WTC11 (cell line): Measurements from ENCODE around the gene SLC17A8. TPM values are rescaled to one million over a fixed set of nuclear protein-coding genes. Genes with fewer than 3 reads are reported as not detected.

ENCODE experiments used
- ATAC-seq: fragments of 200-7000 bp; cut with Tn5 transposase; 2 replicates; pipeline ENCODE4 v1.10.0; 2021; ENCODE audit warnings: mild to moderate bottlenecking, moderate library complexity
- CTCF ChIA-PET: fragments of 300-600 bp; sonication (Branson Sonifier 250); formaldehyde crosslinking; loops from one replicate; lab custom pipeline; 2021; ENCODE audit warnings: antibody characterized with exemption; lab: Charles Lee
- POLR2A ChIA-PET: fragments of 350-600 bp; sonication (Branson Sonifier 250); formaldehyde crosslinking; loops from one replicate; lab custom pipeline; 2021; ENCODE audit warnings: antibody characterized with exemption; lab: Charles Lee
- DNase-seq: peaks from one replicate; pipeline ENCODE4 v3.0.0; 2021; ENCODE audit warnings: low spot score
- H3K27ac Mint-ChIP-seq: 2 replicates; pipeline ENCODE4 v1.8.0; 2021; ENCODE audit warnings: mixed read lengths
- H3K27me3 Mint-ChIP-seq: 2 replicates; pipeline ENCODE4 v1.8.0; 2021; ENCODE audit warnings: low read depth, mild to moderate bottlenecking, moderate library complexity, mixed read lengths
- H3K36me3 Mint-ChIP-seq: 2 replicates; pipeline ENCODE4 v1.8.0; 2021; ENCODE audit warnings: mixed read lengths
- H3K4me1 Mint-ChIP-seq: 2 replicates; pipeline ENCODE4 v1.8.0; 2022; ENCODE audit warnings: mixed read lengths
- H3K4me3 Mint-ChIP-seq: 2 replicates; pipeline ENCODE4 v1.8.0; 2021; ENCODE audit warnings: mild to moderate bottlenecking, moderate library complexity, mixed read lengths
- H3K9me3 Mint-ChIP-seq: 2 replicates; pipeline ENCODE4 v1.8.0; 2021; ENCODE audit warnings: mixed read lengths
- CBFB ChIP-seq: sonication (generic); formaldehyde crosslinking; IDR thresholded peaks from 2 replicates; pipeline ENCODE4 v1.8.1; 2022; ENCODE audit warnings: mild to moderate bottlenecking, low read depth, missing genetic modification reagents
- ELF4 ChIP-seq: sonication (generic); formaldehyde crosslinking; IDR thresholded peaks from 2 replicates; pipeline ENCODE4 v1.8.1; 2022; ENCODE audit warnings: low read depth, mild to moderate bottlenecking, moderate library complexity, missing genetic modification reagents
- JUN ChIP-seq: sonication (generic); formaldehyde crosslinking; IDR thresholded peaks from 2 replicates; pipeline ENCODE4 v1.8.0; 2023; ENCODE audit warnings: mild to moderate bottlenecking, missing genetic modification reagents
- NFE2L1 ChIP-seq: sonication (generic); formaldehyde crosslinking; IDR thresholded peaks from 2 replicates; pipeline ENCODE4 v1.8.1; 2023; ENCODE audit warnings: missing genetic modification reagents
- NR1H2 ChIP-seq: sonication (generic); formaldehyde crosslinking; IDR thresholded peaks from 2 replicates; pipeline ENCODE4 v1.9.0; 2021; ENCODE audit warnings: mild to moderate bottlenecking, moderate library complexity, missing genetic modification reagents
- NR3C1 ChIP-seq: sonication (generic); formaldehyde crosslinking; conservative IDR thresholded peaks from 2 replicates; pipeline ENCODE4 v1.8.1; 2023; ENCODE audit warnings: low read depth, mild to moderate bottlenecking, missing genetic modification reagents
- RELA ChIP-seq: sonication (generic); formaldehyde crosslinking; IDR thresholded peaks from 2 replicates; pipeline ENCODE4 v1.8.1; 2022; ENCODE audit warnings: missing genetic modification reagents, mild to moderate bottlenecking, borderline replicate concordance
- SMAD4 ChIP-seq: sonication (generic); formaldehyde crosslinking; IDR thresholded peaks from 2 replicates; pipeline ENCODE4 v1.8.0; 2022; ENCODE audit warnings: mild to moderate bottlenecking, missing genetic modification reagents
- SP1 ChIP-seq: sonication (generic); formaldehyde crosslinking; conservative IDR thresholded peaks from 2 replicates; pipeline ENCODE4 v1.8.1; 2022; ENCODE audit warnings: missing genetic modification reagents
- TEAD4 ChIP-seq: sonication (generic); formaldehyde crosslinking; IDR thresholded peaks from 2 replicates; pipeline ENCODE4 v1.8.0; 2022; ENCODE audit warnings: mild to moderate bottlenecking, missing genetic modification reagents
- TP53 ChIP-seq: sonication (generic); formaldehyde crosslinking; IDR thresholded peaks from 2 replicates; pipeline ENCODE4 v1.8.1; 2023; ENCODE audit warnings: mild to moderate bottlenecking, missing genetic modification reagents
- ZNF121 ChIP-seq: sonication (generic); formaldehyde crosslinking; IDR thresholded peaks from 2 replicates; pipeline ENCODE4 v1.8.0; 2023; ENCODE audit warnings: missing genetic modification reagents
- ZNF317 ChIP-seq: sonication (generic); formaldehyde crosslinking; IDR thresholded peaks from 2 replicates; pipeline ENCODE4 v1.8.1; 2023; ENCODE audit warnings: low read depth, mild to moderate bottlenecking, moderate library complexity, missing genetic modification reagents, borderline replicate concordance
- ZNF423 ChIP-seq: fragments of 250-450 bp; sonication (Bioruptor Pico); IDR thresholded peaks from 2 replicates; pipeline ENCODE4 v2.1.2; 2022; ENCODE audit warnings: mild to moderate bottlenecking, moderate library complexity
- ZNF671 ChIP-seq: fragments of 250-450 bp; sonication (Bioruptor Pico); IDR thresholded peaks from 2 replicates; pipeline ENCODE4 v1.8.0; 2021; ENCODE audit warnings: mild to moderate bottlenecking
- total RNA-seq: library from RNA; stranded (reverse); gene quantifications from 3 replicates; pipeline ENCODE4 v1.2.3, GENCODE V29; 2021
- TF ChIP-seq, protein P1 (sequence below): sonication (generic); formaldehyde crosslinking; IDR thresholded peaks from 2 replicates; pipeline ENCODE4 v1.8.0; 2022; ENCODE audit warnings: mild to moderate bottlenecking, missing genetic modification reagents
- TF ChIP-seq, protein P2 (sequence below): sonication (generic); formaldehyde crosslinking; IDR thresholded peaks from 2 replicates; pipeline ENCODE4 v1.8.0; 2022; ENCODE audit warnings: mild to moderate bottlenecking, missing genetic modification reagents
- TF ChIP-seq, protein P3 (sequence below): sonication (generic); formaldehyde crosslinking; IDR thresholded peaks from 2 replicates; pipeline ENCODE4 v1.8.1; 2023; ENCODE audit warnings: mild to moderate bottlenecking, missing genetic modification reagents, borderline replicate concordance
- TF ChIP-seq, protein P4 (sequence below): sonication (generic); formaldehyde crosslinking; IDR thresholded peaks from 2 replicates; pipeline ENCODE4 v1.8.1; 2022; ENCODE audit warnings: low read depth, mild to moderate bottlenecking, moderate library complexity, missing genetic modification reagents, borderline replicate concordance
- TF ChIP-seq, protein P5 (sequence below): fragments of 200-600 bp; IDR thresholded peaks from 2 replicates; pipeline ENCODE4 v1.8.0; 2022; ENCODE audit warnings: antibody characterized with exemption
- TF ChIP-seq, protein P6 (sequence below): sonication (generic); formaldehyde crosslinking; IDR thresholded peaks from 2 replicates; pipeline ENCODE4 v1.8.1; 2023; ENCODE audit warnings: mild to moderate bottlenecking, missing genetic modification reagents, moderate library complexity
- TF ChIP-seq, protein P7 (sequence below): fragments of 250-450 bp; sonication (Bioruptor Pico); IDR thresholded peaks from 2 replicates; pipeline ENCODE4 v2.1.2; 2022; ENCODE audit warnings: mild to moderate bottlenecking, moderate library complexity
- TF ChIP-seq, protein P8 (sequence below): sonication (generic); formaldehyde crosslinking; IDR thresholded peaks from 2 replicates; pipeline ENCODE4 v1.8.1; 2022; ENCODE audit warnings: mild to moderate bottlenecking, moderate library complexity, missing genetic modification reagents
- TF ChIP-seq, protein P9 (sequence below): sonication (generic); formaldehyde crosslinking; IDR thresholded peaks from 2 replicates; pipeline ENCODE4 v1.8.1; 2022; ENCODE audit warnings: low read depth, missing genetic modification reagents, borderline replicate concordance

The SLC17A8 gene
- total RNA-seq, 1 experiment from 2014 or later = 0.26 TPM

DNA sequence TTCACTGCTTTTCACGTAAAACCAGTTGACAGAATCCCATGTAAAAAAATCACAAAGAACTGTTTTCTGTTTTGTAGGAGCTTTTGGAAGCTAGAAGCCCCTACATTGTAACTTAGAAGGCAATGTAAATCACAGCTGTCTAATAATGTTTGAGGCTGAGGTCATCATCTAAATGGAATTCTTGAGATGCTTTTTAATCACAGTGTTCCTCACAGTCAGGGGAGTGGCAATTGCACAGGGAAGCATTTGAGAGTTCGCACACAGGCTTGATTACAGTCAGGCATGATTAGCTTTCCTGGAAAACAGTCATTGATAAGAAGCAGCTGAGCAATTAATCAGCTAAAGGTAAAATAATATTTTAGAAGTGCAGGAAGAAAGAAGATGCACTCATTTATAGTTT, 2.9 kb downstream of the SLC17A8 start (continued):
- TF ChIP-seq, protein P1, sequence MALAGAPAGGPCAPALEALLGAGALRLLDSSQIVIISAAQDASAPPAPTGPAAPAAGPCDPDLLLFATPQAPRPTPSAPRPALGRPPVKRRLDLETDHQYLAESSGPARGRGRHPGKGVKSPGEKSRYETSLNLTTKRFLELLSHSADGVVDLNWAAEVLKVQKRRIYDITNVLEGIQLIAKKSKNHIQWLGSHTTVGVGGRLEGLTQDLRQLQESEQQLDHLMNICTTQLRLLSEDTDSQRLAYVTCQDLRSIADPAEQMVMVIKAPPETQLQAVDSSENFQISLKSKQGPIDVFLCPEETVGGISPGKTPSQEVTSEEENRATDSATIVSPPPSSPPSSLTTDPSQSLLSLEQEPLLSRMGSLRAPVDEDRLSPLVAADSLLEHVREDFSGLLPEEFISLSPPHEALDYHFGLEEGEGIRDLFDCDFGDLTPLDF = no peak
- TF ChIP-seq, protein P2, sequence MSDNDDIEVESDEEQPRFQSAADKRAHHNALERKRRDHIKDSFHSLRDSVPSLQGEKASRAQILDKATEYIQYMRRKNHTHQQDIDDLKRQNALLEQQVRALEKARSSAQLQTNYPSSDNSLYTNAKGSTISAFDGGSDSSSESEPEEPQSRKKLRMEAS (CRISPR knock-in tag) = no peak
- TF ChIP-seq, protein P3, sequence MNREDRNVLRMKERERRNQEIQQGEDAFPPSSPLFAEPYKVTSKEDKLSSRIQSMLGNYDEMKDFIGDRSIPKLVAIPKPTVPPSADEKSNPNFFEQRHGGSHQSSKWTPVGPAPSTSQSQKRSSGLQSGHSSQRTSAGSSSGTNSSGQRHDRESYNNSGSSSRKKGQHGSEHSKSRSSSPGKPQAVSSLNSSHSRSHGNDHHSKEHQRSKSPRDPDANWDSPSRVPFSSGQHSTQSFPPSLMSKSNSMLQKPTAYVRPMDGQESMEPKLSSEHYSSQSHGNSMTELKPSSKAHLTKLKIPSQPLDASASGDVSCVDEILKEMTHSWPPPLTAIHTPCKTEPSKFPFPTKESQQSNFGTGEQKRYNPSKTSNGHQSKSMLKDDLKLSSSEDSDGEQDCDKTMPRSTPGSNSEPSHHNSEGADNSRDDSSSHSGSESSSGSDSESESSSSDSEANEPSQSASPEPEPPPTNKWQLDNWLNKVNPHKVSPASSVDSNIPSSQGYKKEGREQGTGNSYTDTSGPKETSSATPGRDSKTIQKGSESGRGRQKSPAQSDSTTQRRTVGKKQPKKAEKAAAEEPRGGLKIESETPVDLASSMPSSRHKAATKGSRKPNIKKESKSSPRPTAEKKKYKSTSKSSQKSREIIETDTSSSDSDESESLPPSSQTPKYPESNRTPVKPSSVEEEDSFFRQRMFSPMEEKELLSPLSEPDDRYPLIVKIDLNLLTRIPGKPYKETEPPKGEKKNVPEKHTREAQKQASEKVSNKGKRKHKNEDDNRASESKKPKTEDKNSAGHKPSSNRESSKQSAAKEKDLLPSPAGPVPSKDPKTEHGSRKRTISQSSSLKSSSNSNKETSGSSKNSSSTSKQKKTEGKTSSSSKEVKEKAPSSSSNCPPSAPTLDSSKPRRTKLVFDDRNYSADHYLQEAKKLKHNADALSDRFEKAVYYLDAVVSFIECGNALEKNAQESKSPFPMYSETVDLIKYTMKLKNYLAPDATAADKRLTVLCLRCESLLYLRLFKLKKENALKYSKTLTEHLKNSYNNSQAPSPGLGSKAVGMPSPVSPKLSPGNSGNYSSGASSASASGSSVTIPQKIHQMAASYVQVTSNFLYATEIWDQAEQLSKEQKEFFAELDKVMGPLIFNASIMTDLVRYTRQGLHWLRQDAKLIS (CRISPR knock-in tag) = no peak
- TF ChIP-seq, protein P4, sequence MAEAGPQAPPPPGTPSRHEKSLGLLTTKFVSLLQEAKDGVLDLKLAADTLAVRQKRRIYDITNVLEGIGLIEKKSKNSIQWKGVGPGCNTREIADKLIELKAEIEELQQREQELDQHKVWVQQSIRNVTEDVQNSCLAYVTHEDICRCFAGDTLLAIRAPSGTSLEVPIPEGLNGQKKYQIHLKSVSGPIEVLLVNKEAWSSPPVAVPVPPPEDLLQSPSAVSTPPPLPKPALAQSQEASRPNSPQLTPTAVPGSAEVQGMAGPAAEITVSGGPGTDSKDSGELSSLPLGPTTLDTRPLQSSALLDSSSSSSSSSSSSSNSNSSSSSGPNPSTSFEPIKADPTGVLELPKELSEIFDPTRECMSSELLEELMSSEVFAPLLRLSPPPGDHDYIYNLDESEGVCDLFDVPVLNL (CRISPR knock-in tag) = no peak

DNA sequence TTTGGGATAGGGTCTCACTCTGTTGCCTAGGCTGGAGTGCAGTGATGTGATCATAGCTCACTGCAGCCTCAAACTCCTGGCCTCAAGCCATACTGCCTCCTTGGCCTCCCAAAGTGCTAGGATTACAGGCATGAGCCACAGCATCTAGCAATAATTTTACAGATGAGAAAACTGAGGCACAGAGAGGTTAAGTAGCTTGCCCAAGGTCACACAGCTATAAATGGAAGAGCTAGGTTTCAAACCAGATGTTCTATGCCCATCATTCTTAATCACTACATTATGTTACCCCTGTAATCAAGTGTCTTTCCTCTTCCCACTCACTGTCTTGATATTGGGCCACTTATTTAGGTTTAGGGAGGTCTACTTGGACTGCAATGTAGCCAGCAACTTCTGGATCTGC, 3.6 kb downstream of the SLC17A8 start:
- Mint-ChIP-seq H3K36me3 (no peaks in the 10 kb centered on the region), H3K27me3 (no peaks in the 10 kb centered on the region; the same call in 1 of the 2 replicates), H3K4me3 (no peak overlapping the region), H3K4me1 (peaks cover 24% of the 10 kb centered on the region), H3K27ac (no peak overlapping the region), H3K9me3 (no peaks in the 10 kb centered on the region)
- ATAC-seq = no peak
- no peak for TF ChIP-seq ELF4 (CRISPR knock-in tag)
- TF ChIP-seq, protein P5, sequence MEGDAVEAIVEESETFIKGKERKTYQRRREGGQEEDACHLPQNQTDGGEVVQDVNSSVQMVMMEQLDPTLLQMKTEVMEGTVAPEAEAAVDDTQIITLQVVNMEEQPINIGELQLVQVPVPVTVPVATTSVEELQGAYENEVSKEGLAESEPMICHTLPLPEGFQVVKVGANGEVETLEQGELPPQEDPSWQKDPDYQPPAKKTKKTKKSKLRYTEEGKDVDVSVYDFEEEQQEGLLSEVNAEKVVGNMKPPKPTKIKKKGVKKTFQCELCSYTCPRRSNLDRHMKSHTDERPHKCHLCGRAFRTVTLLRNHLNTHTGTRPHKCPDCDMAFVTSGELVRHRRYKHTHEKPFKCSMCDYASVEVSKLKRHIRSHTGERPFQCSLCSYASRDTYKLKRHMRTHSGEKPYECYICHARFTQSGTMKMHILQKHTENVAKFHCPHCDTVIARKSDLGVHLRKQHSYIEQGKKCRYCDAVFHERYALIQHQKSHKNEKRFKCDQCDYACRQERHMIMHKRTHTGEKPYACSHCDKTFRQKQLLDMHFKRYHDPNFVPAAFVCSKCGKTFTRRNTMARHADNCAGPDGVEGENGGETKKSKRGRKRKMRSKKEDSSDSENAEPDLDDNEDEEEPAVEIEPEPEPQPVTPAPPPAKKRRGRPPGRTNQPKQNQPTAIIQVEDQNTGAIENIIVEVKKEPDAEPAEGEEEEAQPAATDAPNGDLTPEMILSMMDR = no peak
- TF ChIP-seq, protein P6, sequence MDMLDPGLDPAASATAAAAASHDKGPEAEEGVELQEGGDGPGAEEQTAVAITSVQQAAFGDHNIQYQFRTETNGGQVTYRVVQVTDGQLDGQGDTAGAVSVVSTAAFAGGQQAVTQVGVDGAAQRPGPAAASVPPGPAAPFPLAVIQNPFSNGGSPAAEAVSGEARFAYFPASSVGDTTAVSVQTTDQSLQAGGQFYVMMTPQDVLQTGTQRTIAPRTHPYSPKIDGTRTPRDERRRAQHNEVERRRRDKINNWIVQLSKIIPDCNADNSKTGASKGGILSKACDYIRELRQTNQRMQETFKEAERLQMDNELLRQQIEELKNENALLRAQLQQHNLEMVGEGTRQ = no peak
- no peak for TF ChIP-seq ZNF121 (CRISPR knock-in tag)
- no peak for TF ChIP-seq NR3C1
- TF ChIP-seq RELA (CRISPR knock-in tag) = no peak
- no peak for TF ChIP-seq SMAD4 (CRISPR knock-in tag)
- no peak for TF ChIP-seq NR1H2 (CRISPR knock-in tag)
- TF ChIP-seq TP53 (CRISPR knock-in tag) = no peak
- no peak for TF ChIP-seq ZNF671 (CRISPR knock-in tag)
- no peak for TF ChIP-seq JUN (CRISPR knock-in tag)
- no peak for TF ChIP-seq ZNF317
- TF ChIP-seq NFE2L1 (CRISPR knock-in tag) = no peak
- TF ChIP-seq, protein P7, sequence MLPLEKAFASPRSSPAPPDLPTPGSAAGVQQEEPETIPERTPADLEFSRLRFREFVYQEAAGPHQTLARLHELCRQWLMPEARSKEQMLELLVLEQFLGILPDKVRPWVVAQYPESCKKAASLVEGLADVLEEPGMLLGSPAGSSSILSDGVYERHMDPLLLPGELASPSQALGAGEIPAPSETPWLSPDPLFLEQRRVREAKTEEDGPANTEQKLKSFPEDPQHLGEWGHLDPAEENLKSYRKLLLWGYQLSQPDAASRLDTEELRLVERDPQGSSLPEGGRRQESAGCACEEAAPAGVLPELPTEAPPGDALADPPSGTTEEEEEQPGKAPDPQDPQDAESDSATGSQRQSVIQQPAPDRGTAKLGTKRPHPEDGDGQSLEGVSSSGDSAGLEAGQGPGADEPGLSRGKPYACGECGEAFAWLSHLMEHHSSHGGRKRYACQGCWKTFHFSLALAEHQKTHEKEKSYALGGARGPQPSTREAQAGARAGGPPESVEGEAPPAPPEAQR (CRISPR knock-in tag) = no peak
- no peak for TF ChIP-seq TEAD4 (CRISPR knock-in tag)
- TF ChIP-seq, protein P8, sequence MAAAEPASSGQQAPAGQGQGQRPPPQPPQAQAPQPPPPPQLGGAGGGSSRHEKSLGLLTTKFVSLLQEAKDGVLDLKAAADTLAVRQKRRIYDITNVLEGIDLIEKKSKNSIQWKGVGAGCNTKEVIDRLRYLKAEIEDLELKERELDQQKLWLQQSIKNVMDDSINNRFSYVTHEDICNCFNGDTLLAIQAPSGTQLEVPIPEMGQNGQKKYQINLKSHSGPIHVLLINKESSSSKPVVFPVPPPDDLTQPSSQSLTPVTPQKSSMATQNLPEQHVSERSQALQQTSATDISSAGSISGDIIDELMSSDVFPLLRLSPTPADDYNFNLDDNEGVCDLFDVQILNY (CRISPR knock-in tag) = no peak
- no peak for TF ChIP-seq CBFB (CRISPR knock-in tag)
- TF ChIP-seq SP1 = no peak
- no peak for TF ChIP-seq ZNF423 (CRISPR knock-in tag)
- TF ChIP-seq, protein P9, sequence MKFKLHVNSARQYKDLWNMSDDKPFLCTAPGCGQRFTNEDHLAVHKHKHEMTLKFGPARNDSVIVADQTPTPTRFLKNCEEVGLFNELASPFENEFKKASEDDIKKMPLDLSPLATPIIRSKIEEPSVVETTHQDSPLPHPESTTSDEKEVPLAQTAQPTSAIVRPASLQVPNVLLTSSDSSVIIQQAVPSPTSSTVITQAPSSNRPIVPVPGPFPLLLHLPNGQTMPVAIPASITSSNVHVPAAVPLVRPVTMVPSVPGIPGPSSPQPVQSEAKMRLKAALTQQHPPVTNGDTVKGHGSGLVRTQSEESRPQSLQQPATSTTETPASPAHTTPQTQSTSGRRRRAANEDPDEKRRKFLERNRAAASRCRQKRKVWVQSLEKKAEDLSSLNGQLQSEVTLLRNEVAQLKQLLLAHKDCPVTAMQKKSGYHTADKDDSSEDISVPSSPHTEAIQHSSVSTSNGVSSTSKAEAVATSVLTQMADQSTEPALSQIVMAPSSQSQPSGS (CRISPR knock-in tag) = no peak
- ChIA-PET POLR2A (no interaction called here), CTCF (interaction anchor here (1.1 to 7.4 kb wide), 2 partner anchors 45 to 311 kb away, joined by 4 to 104 read pairs; no protein-coding TSS in a partner anchor)
- DNase-seq = no peak
